Measurements from ENCODE around the gene ALG9. TPM values are rescaled to one million over a fixed set of nuclear protein-coding genes. Genes with fewer than 3 reads are reported as not detected.

ALG9 gene
- total RNA-seq, 2 donors from 2014 or later, result 25.3 to 26.6 TPM

- Histone ChIP-seq H3K36me3 (ENCODE audit: control insufficient read depth, insufficient read depth, low read length) (no peaks in the 10 kb centered on the region), H3K9me3 (ENCODE audit: control insufficient read depth, low read length) (no peaks in the 10 kb centered on the region), H3K4me1 (ENCODE audit: control insufficient read depth, insufficient read depth, low read length) (peaks cover 9% of the 10 kb centered on the region), H3K4me3 (ENCODE audit: low read length) (no peak within 1 kb of the TSS), H3K27ac (ENCODE audit: low read depth, low read length) (no peak within 1 kb of the TSS), H3K9ac (ENCODE audit: extremely low read depth, low read length, poor library complexity, severe bottlenecking) (no peak within 1 kb of the TSS), H3K27me3 (ENCODE audit: control insufficient read depth, insufficient read depth, low read length, poor library complexity, severe bottlenecking) (no peaks in the 10 kb centered on the region)
- H3K4me3 Mint-ChIP-seq, result no peak within 1 kb of the TSS
- TF ChIP-seq, protein P1, sequence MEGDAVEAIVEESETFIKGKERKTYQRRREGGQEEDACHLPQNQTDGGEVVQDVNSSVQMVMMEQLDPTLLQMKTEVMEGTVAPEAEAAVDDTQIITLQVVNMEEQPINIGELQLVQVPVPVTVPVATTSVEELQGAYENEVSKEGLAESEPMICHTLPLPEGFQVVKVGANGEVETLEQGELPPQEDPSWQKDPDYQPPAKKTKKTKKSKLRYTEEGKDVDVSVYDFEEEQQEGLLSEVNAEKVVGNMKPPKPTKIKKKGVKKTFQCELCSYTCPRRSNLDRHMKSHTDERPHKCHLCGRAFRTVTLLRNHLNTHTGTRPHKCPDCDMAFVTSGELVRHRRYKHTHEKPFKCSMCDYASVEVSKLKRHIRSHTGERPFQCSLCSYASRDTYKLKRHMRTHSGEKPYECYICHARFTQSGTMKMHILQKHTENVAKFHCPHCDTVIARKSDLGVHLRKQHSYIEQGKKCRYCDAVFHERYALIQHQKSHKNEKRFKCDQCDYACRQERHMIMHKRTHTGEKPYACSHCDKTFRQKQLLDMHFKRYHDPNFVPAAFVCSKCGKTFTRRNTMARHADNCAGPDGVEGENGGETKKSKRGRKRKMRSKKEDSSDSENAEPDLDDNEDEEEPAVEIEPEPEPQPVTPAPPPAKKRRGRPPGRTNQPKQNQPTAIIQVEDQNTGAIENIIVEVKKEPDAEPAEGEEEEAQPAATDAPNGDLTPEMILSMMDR (conservative IDR thresholded peaks at IDR 0.05), result no peak
- peaks cover 35% of the 10 kb centered on the region for H3K4me1 Mint-ChIP-seq
- H3K36me3 Mint-ChIP-seq (ENCODE audit: low read depth), result no peaks in the 10 kb centered on the region
- no peaks in the 10 kb centered on the region for H3K9me3 Mint-ChIP-seq
- 89 to 93% methylated on average over 8 to 25 of the region's 26 CpGs for WGBS, 2 experiments (ENCODE audit: insufficient coverage in 1 of 2, insufficient read length in 1 of 2)
- no peak for DNase-seq
- H3K27me3 Mint-ChIP-seq (ENCODE audit: insufficient read depth), result peaks cover 13% of the 10 kb centered on the region
- no peak within 1 kb of the TSS for H3K27ac Mint-ChIP-seq
Measured at GRCh38 chr11:111912535-111912934, 41.2 kb upstream of the ALG9 start, which contains the start of gene HSPB2. Gene HSPB2 (plus strand): TSS chr11:111912734. CDS start chr11:111912830, 96 bp downstream.

DNA sequence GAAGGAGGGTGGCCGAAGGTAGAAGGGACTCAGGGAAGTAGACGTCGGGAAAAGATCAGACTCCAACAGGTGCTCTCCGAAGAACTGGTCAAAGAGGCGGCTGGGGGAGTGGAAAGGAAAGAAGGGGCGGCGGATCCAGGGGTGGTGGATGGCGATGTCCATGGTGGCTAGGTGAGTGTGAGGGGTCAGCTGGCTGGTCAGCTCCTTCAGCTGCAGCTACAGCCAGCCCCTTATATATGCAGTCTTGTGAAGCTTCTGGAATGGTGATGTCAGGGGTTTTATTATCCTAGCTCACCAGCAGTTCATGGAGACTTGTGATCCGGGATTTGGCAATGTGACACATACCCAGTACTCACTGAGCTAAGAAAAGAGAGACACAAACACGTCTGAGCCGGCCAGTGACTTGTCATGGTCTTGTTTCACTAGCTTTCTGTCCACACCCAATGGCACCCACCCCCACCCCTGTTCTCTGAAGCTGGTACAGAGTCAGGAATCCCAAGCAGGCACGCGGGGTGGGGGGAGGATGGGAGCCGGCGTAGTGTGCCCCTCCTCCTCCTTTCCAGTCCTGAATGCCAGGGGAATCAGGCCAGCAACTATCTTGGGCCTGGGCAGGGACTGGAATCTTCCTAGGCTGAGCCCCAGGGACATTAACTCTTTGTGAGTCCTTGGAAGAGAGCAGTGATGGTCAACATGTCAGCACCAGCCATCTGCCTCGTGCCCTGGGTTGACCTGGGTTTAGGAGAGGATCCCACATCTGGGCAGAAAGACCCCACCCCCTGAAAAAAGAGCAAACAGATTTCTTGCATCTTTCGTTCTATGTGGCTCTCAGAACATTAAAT, 40.4 kb upstream of the ALG9 start, which contains the start of gene CRYAB:
Gene CRYAB (minus strand): TSS at position 208 of the 839 bp plus-strand sequence. CDS start 46 bp downstream, at position 162.
- no peaks in the 10 kb centered on the region for H3K9me3 Mint-ChIP-seq
- H3K27me3 ChIP-seq (ENCODE audit: control insufficient read depth, insufficient read depth, low read length, poor library complexity, severe bottlenecking), result no peaks in the 10 kb centered on the region
- H3K27me3 Mint-ChIP-seq (ENCODE audit: insufficient read depth), result peaks cover 13% of the 10 kb centered on the region
- H3K27ac ChIP-seq (ENCODE audit: low read depth, low read length), result no peak within 1 kb of the TSS
- WGBS, 2 experiments (ENCODE audit: insufficient coverage in 1 of 2, insufficient read length in 1 of 2), result 81 to 98% methylated on average over 8 to 17 of the region's 17 CpGs
- H3K9ac ChIP-seq (ENCODE audit: extremely low read depth, low read length, poor library complexity, severe bottlenecking), result no peak within 1 kb of the TSS
- H3K4me1 ChIP-seq (ENCODE audit: control insufficient read depth, insufficient read depth, low read length), result peaks cover 9% of the 10 kb centered on the region
- no peak within 1 kb of the TSS for H3K4me3 ChIP-seq (ENCODE audit: low read length)
- H3K4me1 Mint-ChIP-seq, result peaks cover 35% of the 10 kb centered on the region
- no peaks in the 10 kb centered on the region for H3K36me3 Mint-ChIP-seq (ENCODE audit: low read depth)
- H3K36me3 ChIP-seq (ENCODE audit: control insufficient read depth, insufficient read depth, low read length), result no peaks in the 10 kb centered on the region
- DNase-seq, result peak; percentile 65
- H3K27ac Mint-ChIP-seq, result no peak within 1 kb of the TSS
- H3K4me3 Mint-ChIP-seq, result no peak within 1 kb of the TSS
- TF ChIP-seq, protein P1 (conservative IDR thresholded peaks at IDR 0.05), result no peak
- H3K9me3 ChIP-seq (ENCODE audit: control insufficient read depth, low read length), result no peaks in the 10 kb centered on the region

GRCh38 chr11:111910676-111911562, 39.5 kb upstream of the ALG9 start:
- Histone ChIP-seq H3K36me3 (ENCODE audit: control insufficient read depth, insufficient read depth, low read length) (no peaks in the 10 kb centered on the region), H3K4me3 (ENCODE audit: low read length) (no peak overlapping the region), H3K27me3 (ENCODE audit: control insufficient read depth, insufficient read depth, low read length, poor library complexity, severe bottlenecking) (no peaks in the 10 kb centered on the region), H3K27ac (ENCODE audit: low read depth, low read length) (no peak overlapping the region), H3K9ac (ENCODE audit: extremely low read depth, low read length, poor library complexity, severe bottlenecking) (no peak overlapping the region), H3K9me3 (ENCODE audit: control insufficient read depth, low read length) (no peaks in the 10 kb centered on the region), H3K4me1 (ENCODE audit: control insufficient read depth, insufficient read depth, low read length) (peaks cover 9% of the 10 kb centered on the region)
- H3K36me3 Mint-ChIP-seq (ENCODE audit: low read depth), result no peaks in the 10 kb centered on the region
- no peaks in the 10 kb centered on the region for H3K9me3 Mint-ChIP-seq
- 89% methylated on average over 5 to 9 of the region's 9 CpGs for WGBS, 2 experiments (ENCODE audit: insufficient coverage in 1 of 2, insufficient read length in 1 of 2)
- no peak overlapping the region for H3K27ac Mint-ChIP-seq
- no peak for DNase-seq
- peaks cover 13% of the 10 kb centered on the region for H3K27me3 Mint-ChIP-seq (ENCODE audit: insufficient read depth)
- no peak overlapping the region for H3K4me3 Mint-ChIP-seq
- TF ChIP-seq, protein P1 (conservative IDR thresholded peaks at IDR 0.05), result no peak
- H3K4me1 Mint-ChIP-seq, result peaks cover 35% of the 10 kb centered on the region
